HCT116 (cell line): Measurements from ENCODE around the gene OR52I2.

Experiments
- CBX3 ChIP-seq: IDR thresholded peaks from 2 replicates; pipeline ENCODE4 v1.6.1; 2012; ENCODE audit warnings: low read depth
- CTCF ChIP-seq, 3 experiments: fragments of 200-600 bp in 1 of 3; sonication (generic) in 1 of 3; IDR thresholded peaks in 2 of 3; conservative IDR thresholded peaks in 1 of 3; 2 replicates each; pipeline ENCODE4 v1.5.1; 2012 to 2017; ENCODE audit warnings: low read depth in 2 of 3, low read length in 2 of 3, antibody characterized with exemption in 1 of 3, borderline replicate concordance in 1 of 3, control low read depth in 1 of 3, mild to moderate bottlenecking in 1 of 3, mixed read lengths in 1 of 3, mixed run types in 1 of 3, moderate library complexity in 1 of 3; ENCODE audit not compliant: insufficient read depth in 1 of 3
- EZH2 ChIP-seq: fragments of 200-600 bp; sonication (generic); IDR thresholded peaks from 2 replicates; pipeline ENCODE4 v1.6.1; 2017; ENCODE audit warnings: antibody characterized with exemption, mixed run types
- EZH2phosphoT487 ChIP-seq: fragments of 200-600 bp; IDR thresholded peaks from 2 replicates; pipeline ENCODE4 v1.6.1; 2018; ENCODE audit warnings: antibody characterized with exemption, borderline replicate concordance
- FOSL1 ChIP-seq: IDR thresholded peaks from 2 replicates; pipeline ENCODE4 v1.6.1; 2012; ENCODE audit warnings: low read depth
- MAX ChIP-seq: IDR thresholded peaks from 2 replicates; pipeline ENCODE4 v1.6.1; 2012
- POLR2A ChIP-seq: IDR thresholded peaks from 2 replicates; pipeline ENCODE4 v1.7.0; 2011; ENCODE audit warnings: borderline replicate concordance; ENCODE audit not compliant: insufficient read depth, insufficient read length; ENCODE audit errors: extremely low read depth
- POLR2AphosphoS5 ChIP-seq: IDR thresholded peaks from 2 replicates; pipeline ENCODE4 v1.6.1; 2011; ENCODE audit warnings: mild to moderate bottlenecking, low read depth, low read length, moderate library complexity
- RAD21 ChIP-seq: IDR thresholded peaks from 2 replicates; pipeline ENCODE4 v1.6.1; 2012; ENCODE audit warnings: low read depth, mild to moderate bottlenecking
- REST ChIP-seq: IDR thresholded peaks from 2 replicates; pipeline ENCODE4 v1.6.1; 2012; ENCODE audit warnings: low read depth
- SIN3A ChIP-seq: IDR thresholded peaks from 2 replicates; pipeline ENCODE4 v1.6.1; 2012; ENCODE audit warnings: low read depth
- SP1 ChIP-seq: IDR thresholded peaks from 2 replicates; pipeline ENCODE4 v1.6.1; 2012; ENCODE audit warnings: low read depth
- YY1 ChIP-seq: IDR thresholded peaks from 2 replicates; pipeline ENCODE4 v1.6.1; 2011; ENCODE audit warnings: low read length, low read depth, moderate library complexity, mild to moderate bottlenecking; ENCODE audit not compliant: insufficient replicate concordance; ENCODE audit errors: extremely low read depth
- ZBTB33 ChIP-seq: IDR thresholded peaks from 2 replicates; pipeline ENCODE4 v1.6.1; 2011; ENCODE audit warnings: mild to moderate bottlenecking, low read length, moderate library complexity; ENCODE audit not compliant: insufficient replicate concordance; ENCODE audit errors: extremely low read depth

- no peak for TF ChIP-seq CTCF (IDR thresholded peaks at IDR 0.05 in 2 of 3, conservative IDR thresholded peaks at IDR 0.05 in 1 of 3; ENCODE audit: borderline replicate concordance in 1 of 3, insufficient read depth in 1 of 3, low read depth in 2 of 3, low read length in 2 of 3)
- TF ChIP-seq POLR2A, result no peak
- no peak for TF ChIP-seq POLR2AphosphoS5
- no peak for TF ChIP-seq EZH2
- TF ChIP-seq YY1, result no peak
- TF ChIP-seq SIN3A, result no peak
- TF ChIP-seq REST, result no peak
- TF ChIP-seq FOSL1, result no peak
- no peak for TF ChIP-seq CBX3
- no peak for TF ChIP-seq EZH2phosphoT487
- no peak for TF ChIP-seq SP1
- no peak for TF ChIP-seq MAX
- TF ChIP-seq ZBTB33, result no peak
- TF ChIP-seq RAD21, result no peak
These were observed 25.6 kb downstream of the OR52I2 start for GRCh38 chr11:4607096-4607495.
